ENCODE data around the gene MRPS17. TPM values are rescaled to one million over a fixed set of nuclear protein-coding genes. Genes with fewer than 3 reads are reported as not detected.

MRPS17 gene
- total RNA-seq, 1 experiment from 2014 or later = 14.1 TPM

GRCh38 chr7:55965805-55966421, 14.2 kb downstream of the MRPS17 start:
- peak overlapping the region; percentile 84; the same call in 1 of the 2 replicates for H3K4me3 ChIP-seq (ENCODE audit: low read length)
- no peak for DNase-seq
- H3K79me2 ChIP-seq (ENCODE audit: low read length) = peaks cover 60% of the 10 kb centered on the region
- no peak overlapping the region for H3K27ac ChIP-seq (ENCODE audit: low read length)
- H3K4me2 ChIP-seq (ENCODE audit: low read depth, low read length, poor library complexity, severe bottlenecking) = peak overlapping the region; percentile 85
- H3K27me3 ChIP-seq (ENCODE audit: low read length) = no peaks in the 10 kb centered on the region
- H3K36me3 ChIP-seq (ENCODE audit: insufficient read depth, low read length) = no peaks in the 10 kb centered on the region
- H4K20me1 ChIP-seq (ENCODE audit: insufficient read depth, low read depth, low read length) = 0 out of 2 replicates have a peak, but pooled peaks cover 3% of the 10 kb centered on the region
- H3K9me3 ChIP-seq (ENCODE audit: low read length) = no peaks in the 10 kb centered on the region
- H3K4me1 ChIP-seq (ENCODE audit: low read length) = peaks cover 16% of the 10 kb centered on the region
- H3K9me2 ChIP-seq (replicated peaks; ENCODE audit: insufficient read depth, low read length) = no peaks in the 10 kb centered on the region
- H3K9ac ChIP-seq (ENCODE audit: low read length) = no peak overlapping the region
- no peak overlapping the region for H2AFZ ChIP-seq (ENCODE audit: low read length)

DNA sequence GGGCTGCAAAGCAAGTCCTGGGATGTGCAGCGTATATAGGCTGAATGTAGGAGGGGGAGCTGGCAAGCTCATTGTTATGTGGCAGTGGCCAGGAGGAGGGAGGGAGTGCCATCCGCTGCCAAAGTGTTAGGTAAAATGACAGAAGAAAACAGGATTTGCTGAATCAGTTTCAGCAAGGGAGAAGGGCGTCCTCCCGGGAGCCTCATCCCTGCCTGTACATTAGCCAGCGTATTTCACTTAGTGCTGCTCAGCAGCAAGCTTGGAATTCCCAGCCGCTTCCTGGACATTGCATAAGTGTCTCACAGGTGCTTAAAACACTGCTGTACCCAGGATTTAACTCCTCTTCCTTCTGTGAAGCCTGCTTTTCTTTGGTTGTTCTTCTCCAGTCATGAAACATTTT, 15.2 kb downstream of the MRPS17 start:
- Histone ChIP-seq H4K20me1 (ENCODE audit: insufficient read depth, low read depth, low read length) (0 out of 2 replicates have a peak, but pooled peaks cover 4% of the 10 kb centered on the region), H3K36me3 (ENCODE audit: insufficient read depth, low read length) (no peaks in the 10 kb centered on the region), H3K27ac (ENCODE audit: low read length) (no peak overlapping the region), H3K79me2 (ENCODE audit: low read length) (peaks cover 69% of the 10 kb centered on the region), H3K9me3 (ENCODE audit: low read length) (no peaks in the 10 kb centered on the region), H3K9me2 (replicated peaks; ENCODE audit: insufficient read depth, low read length) (no peaks in the 10 kb centered on the region), H3K4me3 (ENCODE audit: low read length) (no peak overlapping the region), H3K9ac (ENCODE audit: low read length) (no peak overlapping the region), H3K4me2 (ENCODE audit: low read depth, low read length, poor library complexity, severe bottlenecking) (no peak overlapping the region), H3K27me3 (ENCODE audit: low read length) (no peaks in the 10 kb centered on the region), H2AFZ (ENCODE audit: low read length) (no peak overlapping the region), H3K4me1 (ENCODE audit: low read length) (peaks cover 16% of the 10 kb centered on the region)
- DNase-seq = no peak

DNA sequence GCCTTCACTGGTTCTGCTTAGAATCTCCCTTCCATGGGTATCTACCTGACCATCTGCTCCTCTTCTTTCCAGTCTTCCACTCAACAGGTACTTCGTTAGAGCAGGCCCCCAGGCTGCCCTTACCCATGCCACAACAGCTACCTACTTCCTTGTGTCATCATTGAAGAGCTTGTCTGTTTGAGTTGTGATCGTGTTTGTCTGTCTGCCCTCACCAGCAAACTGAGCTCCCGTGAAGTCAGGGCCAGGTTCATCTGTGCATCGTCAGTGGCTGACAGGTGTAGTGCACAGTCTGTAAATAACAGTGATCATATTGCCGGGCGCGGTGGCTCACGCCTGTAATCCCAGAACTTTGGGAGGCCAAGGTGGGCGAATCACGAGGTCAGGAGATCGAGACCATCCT, 17.7 kb downstream of the MRPS17 start:
- Histone ChIP-seq H4K20me1 (ENCODE audit: insufficient read depth, low read depth, low read length) (0 out of 2 replicates have a peak, but pooled peaks cover 4% of the 10 kb centered on the region), H3K36me3 (ENCODE audit: insufficient read depth, low read length) (no peaks in the 10 kb centered on the region), H3K9me2 (replicated peaks; ENCODE audit: insufficient read depth, low read length) (no peaks in the 10 kb centered on the region), H3K27ac (ENCODE audit: low read length) (no peak overlapping the region), H3K9ac (ENCODE audit: low read length) (no peak overlapping the region), H3K4me3 (ENCODE audit: low read length) (no peak overlapping the region), H3K79me2 (ENCODE audit: low read length) (peaks cover 87% of the 10 kb centered on the region), H3K4me1 (ENCODE audit: low read length) (peaks cover 8% of the 10 kb centered on the region), H2AFZ (ENCODE audit: low read length) (no peak overlapping the region), H3K27me3 (ENCODE audit: low read length) (no peaks in the 10 kb centered on the region), H3K4me2 (ENCODE audit: low read depth, low read length, poor library complexity, severe bottlenecking) (no peak overlapping the region), H3K9me3 (ENCODE audit: low read length) (no peaks in the 10 kb centered on the region)
- DNase-seq = no peak

DNA sequence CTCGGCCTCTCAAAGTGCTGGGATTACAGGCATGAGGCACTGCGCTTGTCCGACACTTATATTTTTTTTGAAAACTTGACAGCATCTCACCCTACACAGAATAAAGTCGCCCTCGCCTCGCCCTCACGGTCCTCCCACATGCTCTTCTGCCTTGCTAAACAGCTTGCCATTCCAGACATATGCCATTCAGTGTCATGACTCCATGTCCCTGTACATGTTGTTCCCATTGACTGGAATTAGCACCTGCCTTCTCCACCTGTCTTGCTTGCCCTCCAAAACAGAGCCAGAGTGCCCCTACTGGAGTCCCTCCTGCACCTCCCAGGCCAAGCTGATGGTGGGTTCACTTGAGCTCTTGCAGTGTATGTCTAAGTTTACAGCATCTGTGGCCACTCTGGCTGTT, 18.9 kb downstream of the MRPS17 start:
- no peaks in the 10 kb centered on the region for H3K9me3 ChIP-seq (ENCODE audit: low read length)
- peaks cover 88% of the 10 kb centered on the region for H3K79me2 ChIP-seq (ENCODE audit: low read length)
- peaks cover 4% of the 10 kb centered on the region for H3K4me1 ChIP-seq (ENCODE audit: low read length)
- no peaks in the 10 kb centered on the region for H3K27me3 ChIP-seq (ENCODE audit: low read length)
- H3K4me2 ChIP-seq (ENCODE audit: low read depth, low read length, poor library complexity, severe bottlenecking) = no peak overlapping the region
- H3K9ac ChIP-seq (ENCODE audit: low read length) = no peak overlapping the region
- no peak for DNase-seq
- H2AFZ ChIP-seq (ENCODE audit: low read length) = no peak overlapping the region
- no peaks in the 10 kb centered on the region for H3K9me2 ChIP-seq (replicated peaks; ENCODE audit: insufficient read depth, low read length)
- no peak overlapping the region for H3K27ac ChIP-seq (ENCODE audit: low read length)
- H4K20me1 ChIP-seq (ENCODE audit: insufficient read depth, low read depth, low read length) = 0 out of 2 replicates have a peak, but pooled peaks cover 4% of the 10 kb centered on the region
- no peaks in the 10 kb centered on the region for H3K36me3 ChIP-seq (ENCODE audit: insufficient read depth, low read length)
- H3K4me3 ChIP-seq (ENCODE audit: low read length) = no peak overlapping the region

- H3K79me2 ChIP-seq (ENCODE audit: low read length) = peaks cover 88% of the 10 kb centered on the region
- DNase-seq = no peak
- H2AFZ ChIP-seq (ENCODE audit: low read length) = no peak overlapping the region
- H3K4me1 ChIP-seq (ENCODE audit: low read length) = no peaks in the 10 kb centered on the region; the same call in 1 of the 2 replicates
- H3K27ac ChIP-seq (ENCODE audit: low read length) = no peak overlapping the region
- H3K27me3 ChIP-seq (ENCODE audit: low read length) = no peaks in the 10 kb centered on the region
- H3K36me3 ChIP-seq (ENCODE audit: insufficient read depth, low read length) = no peaks in the 10 kb centered on the region
- no peaks in the 10 kb centered on the region for H3K9me2 ChIP-seq (replicated peaks; ENCODE audit: insufficient read depth, low read length)
- H3K9ac ChIP-seq (ENCODE audit: low read length) = no peak overlapping the region
- no peak overlapping the region for H3K4me3 ChIP-seq (ENCODE audit: low read length)
- H4K20me1 ChIP-seq (ENCODE audit: insufficient read depth, low read depth, low read length) = 0 out of 2 replicates have a peak, but pooled peaks cover 4% of the 10 kb centered on the region
- H3K9me3 ChIP-seq (ENCODE audit: low read length) = no peaks in the 10 kb centered on the region
- H3K4me2 ChIP-seq (ENCODE audit: low read depth, low read length, poor library complexity, severe bottlenecking) = no peak overlapping the region
These were observed 19.3 kb downstream of the MRPS17 start for GRCh38 chr7:55970978-55971377.

DNA sequence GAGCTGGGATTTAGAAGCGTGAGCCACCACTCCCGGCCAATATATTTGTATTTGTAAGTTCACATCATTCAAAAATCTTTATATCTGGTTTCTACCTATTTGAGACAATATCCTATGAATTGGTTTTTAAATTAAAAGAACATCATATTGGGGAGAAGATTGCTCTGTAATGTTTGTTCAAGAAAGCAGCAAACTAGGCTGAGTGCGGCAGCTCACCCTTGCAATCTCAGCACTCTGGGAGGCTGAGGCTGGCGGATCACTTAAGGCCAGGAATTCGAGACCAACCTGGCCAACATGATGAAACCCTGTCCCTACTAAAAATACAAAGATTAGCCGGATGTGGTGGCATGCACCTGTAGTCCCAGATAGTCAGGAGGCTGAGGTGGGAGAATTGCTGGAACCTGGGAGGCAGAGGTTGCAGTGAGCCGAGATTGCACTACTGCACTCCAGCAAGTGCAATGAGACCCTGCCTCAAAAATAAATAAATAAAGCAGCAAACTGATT, 22.1 kb downstream of the MRPS17 start:
- H3K4me2 ChIP-seq (ENCODE audit: low read depth, low read length, poor library complexity, severe bottlenecking) = no peak overlapping the region

GRCh38 chr7:55975988-55976633, 24.4 kb downstream of the MRPS17 start:
- H3K4me3 ChIP-seq (ENCODE audit: low read length) = no peak overlapping the region
- H3K27ac ChIP-seq (ENCODE audit: low read length) = no peak overlapping the region
- H3K9ac ChIP-seq (ENCODE audit: low read length) = no peak overlapping the region
- no peak overlapping the region for H2AFZ ChIP-seq (ENCODE audit: low read length)
- H3K36me3 ChIP-seq (ENCODE audit: insufficient read depth, low read length) = peaks cover 17% of the 10 kb centered on the region
- H4K20me1 ChIP-seq (ENCODE audit: insufficient read depth, low read depth, low read length) = no peaks in the 10 kb centered on the region
- no peaks in the 10 kb centered on the region for H3K9me2 ChIP-seq (replicated peaks; ENCODE audit: insufficient read depth, low read length)
- H3K27me3 ChIP-seq (ENCODE audit: low read length) = no peaks in the 10 kb centered on the region
- DNase-seq = no peak
- H3K9me3 ChIP-seq (ENCODE audit: low read length) = no peaks in the 10 kb centered on the region
- no peak overlapping the region for H3K4me2 ChIP-seq (ENCODE audit: low read depth, low read length, poor library complexity, severe bottlenecking)
- no peaks in the 10 kb centered on the region for H3K4me1 ChIP-seq (ENCODE audit: low read length)
- peaks cover 61% of the 10 kb centered on the region for H3K79me2 ChIP-seq (ENCODE audit: low read length)

More for the DNA sequence above, 22.1 kb downstream of the MRPS17 start:
- Histone ChIP-seq H3K79me2 (ENCODE audit: low read length) (peaks cover 81% of the 10 kb centered on the region), H3K36me3 (ENCODE audit: insufficient read depth, low read length) (peaks cover 6% of the 10 kb centered on the region), H3K9me3 (ENCODE audit: low read length) (no peaks in the 10 kb centered on the region), H4K20me1 (ENCODE audit: insufficient read depth, low read depth, low read length) (0 out of 2 replicates have a peak, but pooled peaks cover 4% of the 10 kb centered on the region), H3K9me2 (replicated peaks; ENCODE audit: insufficient read depth, low read length) (no peaks in the 10 kb centered on the region), H3K4me1 (ENCODE audit: low read length) (no peaks in the 10 kb centered on the region), H3K9ac (ENCODE audit: low read length) (no peak overlapping the region), H3K4me3 (ENCODE audit: low read length) (no peak overlapping the region), H3K27me3 (ENCODE audit: low read length) (no peaks in the 10 kb centered on the region), H3K27ac (ENCODE audit: low read length) (no peak overlapping the region), H2AFZ (ENCODE audit: low read length) (no peak overlapping the region)
- DNase-seq = no peak

DNA sequence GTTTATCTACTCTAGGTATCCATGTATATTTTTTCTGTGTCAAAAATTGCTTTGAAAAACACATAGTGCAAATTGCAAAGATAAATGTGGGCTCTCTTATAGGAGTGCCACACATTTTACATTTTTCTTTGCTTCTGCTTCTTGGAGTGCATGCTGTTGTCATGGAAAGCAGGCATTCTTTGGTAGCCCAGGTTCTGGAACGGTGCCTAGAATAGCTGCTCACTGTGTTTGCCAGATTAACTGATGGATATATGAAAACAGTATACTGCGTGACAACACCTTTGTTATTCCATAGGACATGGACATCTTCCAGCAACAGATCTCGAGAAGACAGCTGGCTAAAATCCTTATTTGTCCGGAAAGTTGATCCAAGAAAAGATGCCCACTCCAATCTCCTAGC, 26.2 kb downstream of the MRPS17 start:
- no peaks in the 10 kb centered on the region for H4K20me1 ChIP-seq (ENCODE audit: insufficient read depth, low read depth, low read length)
- no peaks in the 10 kb centered on the region for H3K4me1 ChIP-seq (ENCODE audit: low read length)
- no peak overlapping the region for H2AFZ ChIP-seq (ENCODE audit: low read length)
- H3K27me3 ChIP-seq (ENCODE audit: low read length) = no peaks in the 10 kb centered on the region
- H3K4me3 ChIP-seq (ENCODE audit: low read length) = no peak overlapping the region
- no peak overlapping the region for H3K9ac ChIP-seq (ENCODE audit: low read length)
- peaks cover 44% of the 10 kb centered on the region for H3K79me2 ChIP-seq (ENCODE audit: low read length)
- H3K9me3 ChIP-seq (ENCODE audit: low read length) = no peaks in the 10 kb centered on the region
- H3K36me3 ChIP-seq (ENCODE audit: insufficient read depth, low read length) = peaks cover 22% of the 10 kb centered on the region
- no peak overlapping the region for H3K27ac ChIP-seq (ENCODE audit: low read length)
- no peak for DNase-seq
- H3K9me2 ChIP-seq (replicated peaks; ENCODE audit: insufficient read depth, low read length) = no peaks in the 10 kb centered on the region
- H3K4me2 ChIP-seq (ENCODE audit: low read depth, low read length, poor library complexity, severe bottlenecking) = no peak overlapping the region

Data from Karpas-422 (cell line).